Nucleus accumbens (tissue), 56 donors: ENCODE measurements around the gene KCNQ1.

ENCODE experiments used
- DNase-seq, 56 donors: peaks; one replicate each; lab custom pipeline; 2025; lab: John Stamatoyannopoulos, UW

The KCNQ1 gene

DNA sequence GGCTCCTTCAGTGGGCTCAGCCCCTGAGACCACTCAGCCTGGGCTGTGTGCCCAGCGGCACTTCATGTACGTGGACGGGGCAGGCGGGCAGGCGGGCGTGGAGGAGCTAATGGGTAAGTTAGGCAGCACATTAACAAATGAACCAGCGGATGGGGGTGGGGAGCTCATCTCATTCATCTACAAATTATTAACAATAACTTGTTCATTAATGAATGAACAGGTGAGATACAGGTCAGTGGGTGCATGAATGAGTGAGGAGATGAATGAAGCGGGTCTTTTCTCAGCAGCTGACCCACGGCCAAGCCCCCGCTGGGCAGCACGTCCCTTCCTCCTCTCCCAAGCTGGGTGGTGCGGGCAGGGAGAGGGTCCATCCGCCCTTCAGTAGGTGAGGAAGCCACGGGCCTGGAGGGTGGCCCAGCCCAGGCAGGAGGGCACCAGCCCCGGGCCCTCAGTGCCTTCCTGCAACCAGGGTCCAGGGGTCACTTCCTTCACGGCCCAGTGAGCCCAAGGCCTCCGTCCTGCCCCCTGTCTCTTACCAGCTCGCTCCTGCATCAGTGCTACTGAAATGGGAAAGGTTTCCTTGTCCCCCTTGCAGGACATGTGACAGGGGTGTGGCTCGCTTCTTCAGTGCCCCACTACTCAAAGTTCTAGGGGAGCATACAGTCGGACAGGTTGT is 315.5 kb downstream of the KCNQ1 start:
- DNase-seq = no peak

DNA sequence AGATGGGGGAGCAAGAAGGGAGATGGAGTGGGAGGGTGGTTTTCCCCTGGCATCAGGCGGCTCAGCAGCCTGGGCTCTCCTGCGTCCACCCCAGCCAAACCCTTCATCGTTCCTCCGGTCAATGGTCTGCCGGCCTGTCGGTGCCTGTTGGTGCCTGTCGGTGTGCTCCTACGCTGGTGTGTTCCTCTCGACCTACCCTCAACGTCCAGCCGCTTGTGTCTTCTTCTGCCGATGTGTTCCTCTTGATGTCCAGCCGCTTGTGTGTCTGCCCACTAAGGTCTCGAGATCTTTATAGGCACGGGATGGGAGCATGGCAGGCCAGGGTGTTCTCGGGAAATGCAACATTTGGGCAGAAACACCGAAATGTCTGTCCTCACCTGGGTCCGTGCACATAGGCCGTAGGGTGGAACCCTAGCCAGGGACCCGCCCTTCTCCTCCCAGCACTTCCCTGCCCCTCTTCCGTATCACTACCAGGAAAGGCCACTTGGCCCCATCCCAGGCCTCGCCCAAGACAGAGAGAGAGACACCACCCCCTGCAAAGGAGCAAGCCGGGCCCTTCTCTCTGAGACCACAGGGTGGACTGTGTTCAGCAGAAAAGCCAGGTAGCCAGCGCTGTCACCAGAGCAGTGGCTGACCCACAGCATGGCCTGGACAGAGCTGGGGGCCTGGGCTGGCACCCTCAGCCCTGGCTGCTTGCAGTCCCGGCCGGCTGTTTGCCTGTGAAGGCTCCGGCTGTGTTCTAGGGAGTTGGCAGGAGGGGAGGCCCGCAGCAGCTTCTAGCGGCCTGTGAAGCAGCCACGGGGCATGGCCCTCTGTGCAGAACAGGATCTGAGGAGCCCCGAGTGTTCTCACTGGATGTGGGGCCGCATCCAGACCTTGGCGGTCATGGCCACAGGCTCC is 316.6 kb downstream of the KCNQ1 start:
- DNase-seq = no peak

DNA sequence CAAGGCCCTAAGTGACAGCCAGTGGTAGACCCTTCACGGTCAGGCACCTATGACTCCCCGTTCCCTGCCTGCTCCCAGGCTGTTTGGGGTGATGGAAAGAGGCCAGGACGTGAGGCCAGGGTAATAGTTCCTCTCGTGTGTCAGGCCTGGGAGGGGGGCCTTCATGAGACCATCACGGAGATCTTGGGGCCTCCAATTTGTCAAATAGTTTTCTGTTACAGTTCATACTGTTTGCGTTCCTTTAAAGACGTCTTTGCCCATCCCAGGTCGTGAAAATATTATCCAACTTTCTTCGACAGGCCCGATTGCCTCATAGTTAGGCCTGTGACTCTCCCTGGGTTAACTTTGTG is 317.2 kb downstream of the KCNQ1 start:
- no peak for DNase-seq

DNA sequence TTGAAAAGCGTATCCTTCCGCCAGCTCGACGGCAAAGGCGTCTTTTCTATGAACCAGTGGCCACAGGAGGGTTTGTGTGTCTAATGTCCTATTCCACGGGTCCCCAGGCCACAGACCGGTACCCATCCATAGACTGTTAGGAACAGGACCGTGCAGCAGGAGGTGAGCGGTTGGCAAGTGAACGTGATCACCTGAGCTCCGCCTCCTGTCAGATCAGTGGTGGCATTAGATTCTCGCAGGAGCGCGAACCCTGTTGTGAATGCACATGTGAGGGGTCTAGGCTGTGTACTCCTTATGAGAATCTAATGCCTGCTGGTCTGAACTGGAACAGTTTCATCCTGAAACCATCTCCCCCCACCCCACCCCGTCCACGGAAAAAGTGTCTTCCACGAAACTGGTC is 317.6 kb downstream of the KCNQ1 start:
- DNase-seq = no peak

DNA sequence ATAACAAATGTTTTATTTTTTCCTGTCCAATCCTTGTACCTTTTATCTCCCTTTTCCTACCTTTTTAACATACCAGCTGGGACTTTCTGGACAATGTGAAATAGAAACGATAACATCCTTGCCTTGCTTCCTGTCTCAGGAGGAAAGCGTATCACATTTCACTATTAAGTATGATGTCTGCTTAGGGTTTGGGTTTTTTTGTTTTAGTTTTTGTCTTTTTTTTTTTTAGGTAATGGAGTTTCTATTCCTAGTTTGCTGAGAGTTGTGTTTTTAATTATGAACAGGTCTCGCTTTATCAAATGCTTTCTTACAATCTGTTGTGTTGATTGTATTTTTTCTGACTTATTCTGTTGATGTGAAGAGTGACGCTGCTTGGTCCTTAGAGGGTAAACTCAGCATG is 319.2 kb downstream of the KCNQ1 start:
- DNase-seq = no peak

DNA sequence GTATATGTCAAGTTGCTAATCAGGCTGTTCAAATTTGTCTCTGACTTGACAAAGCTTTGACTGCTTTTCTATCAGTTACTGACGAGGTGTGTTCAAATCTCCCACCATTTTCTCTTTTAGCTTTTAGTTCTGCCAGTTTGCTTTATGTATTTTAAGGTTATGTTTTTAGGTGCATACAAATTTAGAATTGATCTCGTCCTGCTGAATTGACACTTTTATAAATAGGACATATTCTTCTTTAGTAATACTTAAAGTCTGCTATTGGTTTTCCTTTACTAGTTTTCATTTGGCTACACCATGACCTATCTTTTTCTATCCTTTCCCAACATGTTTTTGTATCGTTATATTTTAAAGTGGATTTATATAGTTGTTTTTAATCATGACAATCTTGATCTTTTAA is 320.7 kb downstream of the KCNQ1 start:
- no peak for DNase-seq

DNA sequence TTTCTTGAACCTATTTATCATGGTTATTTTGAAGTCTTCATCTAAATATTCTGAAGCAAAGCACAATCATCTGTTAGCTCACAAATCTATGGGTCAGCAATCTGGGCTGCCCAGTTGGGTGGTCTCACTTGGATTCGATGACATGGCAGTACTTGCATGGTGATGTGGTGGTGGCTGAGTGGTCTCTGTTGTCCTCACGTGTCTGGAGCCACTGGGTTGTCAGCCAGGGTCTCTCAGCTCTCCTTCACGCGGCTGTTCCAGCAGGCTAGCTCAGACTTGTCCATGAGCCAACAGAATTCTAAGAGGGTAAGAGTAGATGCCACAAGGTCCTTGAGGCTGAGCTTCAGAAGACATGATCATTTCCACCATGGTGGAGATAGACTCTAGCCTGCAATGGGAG is 321.4 kb downstream of the KCNQ1 start:
- DNase-seq = no peak

DNA sequence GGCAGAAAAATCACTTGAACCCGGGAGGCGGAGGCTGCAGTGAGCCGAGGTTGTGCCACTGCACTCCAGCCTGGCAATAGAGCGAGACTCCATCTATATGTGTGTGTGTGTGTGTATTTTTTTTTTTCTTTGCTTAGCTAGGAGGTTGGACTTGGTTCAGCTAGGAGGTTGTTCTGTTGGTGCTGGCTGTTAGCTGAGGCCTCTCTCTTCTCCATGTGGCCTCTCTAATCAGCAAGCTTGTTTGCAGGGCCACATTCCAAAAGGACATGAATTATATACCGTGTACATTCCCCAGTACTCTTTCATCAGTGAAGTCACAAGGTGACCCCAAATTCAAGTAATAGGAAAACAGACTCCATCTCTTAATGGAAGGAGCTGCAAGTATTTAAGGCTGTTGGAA is 322.3 kb downstream of the KCNQ1 start:
- no peak for DNase-seq

DNA sequence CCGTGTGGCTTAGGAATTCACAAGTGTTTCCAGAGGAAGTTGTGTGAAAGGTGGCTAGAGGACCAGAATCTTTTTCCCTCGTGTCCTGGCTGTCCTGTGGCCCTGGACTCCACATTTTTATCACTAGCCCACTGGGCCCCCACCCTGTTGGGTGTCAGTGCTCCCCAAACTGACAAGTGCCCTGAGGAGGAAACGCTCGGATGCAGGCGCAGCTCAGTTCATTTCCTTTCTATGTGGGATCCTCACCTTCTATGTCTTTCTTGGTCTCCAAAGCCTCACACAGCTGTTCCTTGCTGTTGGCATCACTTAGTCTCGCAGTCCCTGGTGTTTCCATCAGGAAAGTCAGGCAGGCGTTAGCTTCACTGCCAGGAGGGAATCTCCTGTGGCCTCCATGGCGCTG is 323.0 kb downstream of the KCNQ1 start:
- DNase-seq = no peak

DNA sequence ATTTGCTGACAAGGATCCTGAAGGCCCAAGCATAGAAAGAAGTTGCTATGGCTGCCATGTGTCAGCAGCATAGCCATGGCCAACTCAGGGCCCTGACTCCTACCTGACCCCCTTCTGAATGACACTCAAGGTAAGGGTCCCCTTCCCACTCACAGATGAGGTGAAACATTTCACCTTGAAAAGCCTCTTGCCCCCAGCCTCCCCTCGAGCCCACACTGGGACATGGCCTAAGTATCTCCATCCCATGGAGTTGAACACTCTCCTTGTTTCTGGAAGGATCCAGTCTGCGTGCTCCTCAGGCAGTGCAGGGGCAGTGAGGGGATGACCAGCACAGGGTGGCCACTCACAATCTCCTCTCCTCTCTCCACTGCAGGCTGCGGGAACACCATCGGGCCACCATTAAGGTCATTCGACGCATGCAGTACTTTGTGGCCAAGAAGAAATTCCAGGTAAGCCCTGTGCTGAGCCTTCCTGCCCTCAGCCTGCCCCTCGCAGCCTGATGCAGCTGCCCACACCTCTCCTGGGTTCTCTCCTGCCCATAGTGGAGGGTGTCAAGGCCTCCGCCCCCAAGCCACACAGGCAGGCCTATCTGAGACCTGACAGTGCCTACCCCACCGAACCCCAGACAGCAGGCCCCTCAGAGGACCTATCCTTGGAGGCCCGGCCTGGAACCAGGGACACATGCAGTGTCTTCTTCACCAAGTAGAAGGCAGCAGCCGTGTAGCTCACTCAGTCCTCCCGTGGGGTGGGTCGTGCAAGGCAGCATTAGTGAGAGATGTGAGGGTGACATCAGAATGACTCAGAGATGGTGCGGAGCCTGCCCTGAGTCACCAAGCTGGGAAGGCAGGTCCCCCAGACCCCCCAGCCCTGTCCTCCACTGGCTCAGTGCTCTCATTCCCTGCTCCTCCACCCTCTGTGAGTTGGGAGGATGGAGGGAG is 323.9 kb downstream of the KCNQ1 start:
- peak in 1 of 56 donors; percentile 27 for DNase-seq

DNA sequence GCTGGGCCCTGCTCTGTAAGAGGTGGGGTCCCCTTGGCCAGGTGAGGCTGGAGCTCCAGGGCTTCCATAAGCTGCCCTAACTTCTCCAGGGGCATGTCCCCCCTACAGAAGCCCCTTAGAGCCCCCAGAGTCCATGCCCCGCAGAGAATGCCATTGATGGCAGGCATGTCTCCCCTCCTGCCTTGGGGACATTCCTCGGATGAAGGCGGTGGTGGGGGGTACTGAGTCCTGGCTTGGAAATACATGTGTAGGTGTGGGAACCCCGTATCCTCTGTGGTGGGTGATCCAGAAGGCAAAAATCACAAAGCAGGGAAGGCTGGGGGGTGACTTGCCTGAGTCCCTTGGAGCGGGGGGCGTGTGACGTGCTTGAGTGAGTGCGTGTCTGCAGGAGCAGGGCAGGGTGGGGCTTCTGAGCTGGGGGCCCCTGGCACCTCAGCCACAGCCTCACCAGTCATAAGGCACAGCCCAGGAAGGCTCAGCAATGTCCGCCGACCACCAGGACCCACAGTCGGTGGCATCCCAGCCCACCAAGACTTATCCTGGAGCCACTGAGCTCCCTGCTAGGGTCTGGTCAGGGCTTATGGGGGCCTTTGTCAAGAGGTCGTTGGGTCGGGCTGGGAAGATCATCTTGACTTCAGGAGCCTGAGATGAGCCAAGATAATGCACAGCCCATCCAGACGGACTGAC is 324.7 kb downstream of the KCNQ1 start:
- DNase-seq = no peak

DNA sequence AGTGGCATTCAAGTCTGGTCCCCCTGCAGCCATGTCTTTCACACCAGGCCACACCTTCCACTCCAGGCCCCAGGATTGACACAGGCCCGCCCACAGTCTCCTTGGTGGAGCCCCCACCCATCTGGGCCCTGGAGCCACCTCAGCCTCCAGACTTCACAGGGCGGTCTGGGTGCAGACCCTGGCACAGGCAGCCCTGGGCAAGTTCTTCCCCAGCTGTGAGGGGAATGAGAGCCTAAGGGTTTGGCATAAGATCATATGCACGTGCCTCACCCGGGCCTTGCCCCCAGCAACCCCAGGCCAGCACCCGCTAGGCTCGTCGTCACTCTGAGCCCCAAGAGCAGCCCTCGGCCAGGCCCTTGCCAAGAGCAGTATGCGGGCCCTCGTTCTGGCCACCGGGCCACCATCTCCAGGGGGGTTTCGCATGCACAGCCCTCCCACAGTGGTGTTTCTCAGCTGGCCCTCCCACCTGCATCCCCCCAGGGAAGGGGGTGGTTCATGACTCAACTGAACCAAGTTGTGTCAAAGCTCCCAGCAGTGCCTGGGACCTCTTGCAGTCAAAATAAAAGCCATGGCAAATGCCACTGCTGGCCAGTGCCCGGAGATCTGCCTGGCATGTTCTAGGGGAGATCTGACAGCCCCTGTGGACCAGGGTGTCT is 325.4 kb downstream of the KCNQ1 start:
- no peak for DNase-seq

DNA sequence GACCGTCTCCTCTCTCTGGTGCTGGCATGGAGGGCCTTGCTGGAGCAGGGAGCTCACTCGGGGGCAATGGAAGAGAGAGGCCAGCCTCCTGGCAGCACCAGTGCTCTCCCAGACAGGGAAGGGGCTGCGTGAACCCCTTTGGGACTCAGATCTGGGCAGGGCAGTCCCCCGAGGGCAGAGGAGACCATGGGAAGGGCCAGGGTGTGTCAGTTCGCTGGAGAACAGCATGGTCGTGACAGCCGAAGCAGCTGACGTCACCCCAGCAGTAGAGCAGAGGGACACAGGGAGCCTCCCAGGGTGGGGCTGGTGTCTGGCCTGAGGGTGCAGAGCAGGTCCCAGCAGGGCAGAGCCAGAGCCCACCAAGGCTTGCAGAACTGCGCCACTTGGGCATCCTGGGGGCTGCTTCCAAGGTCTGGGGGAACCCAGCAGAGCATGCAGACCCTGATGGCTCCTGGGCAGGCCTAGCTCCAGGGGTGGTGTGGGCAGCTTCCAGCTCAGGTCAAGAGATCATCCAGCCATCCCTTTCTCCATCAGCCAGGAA is 326.0 kb downstream of the KCNQ1 start:
- no peak for DNase-seq

DNA sequence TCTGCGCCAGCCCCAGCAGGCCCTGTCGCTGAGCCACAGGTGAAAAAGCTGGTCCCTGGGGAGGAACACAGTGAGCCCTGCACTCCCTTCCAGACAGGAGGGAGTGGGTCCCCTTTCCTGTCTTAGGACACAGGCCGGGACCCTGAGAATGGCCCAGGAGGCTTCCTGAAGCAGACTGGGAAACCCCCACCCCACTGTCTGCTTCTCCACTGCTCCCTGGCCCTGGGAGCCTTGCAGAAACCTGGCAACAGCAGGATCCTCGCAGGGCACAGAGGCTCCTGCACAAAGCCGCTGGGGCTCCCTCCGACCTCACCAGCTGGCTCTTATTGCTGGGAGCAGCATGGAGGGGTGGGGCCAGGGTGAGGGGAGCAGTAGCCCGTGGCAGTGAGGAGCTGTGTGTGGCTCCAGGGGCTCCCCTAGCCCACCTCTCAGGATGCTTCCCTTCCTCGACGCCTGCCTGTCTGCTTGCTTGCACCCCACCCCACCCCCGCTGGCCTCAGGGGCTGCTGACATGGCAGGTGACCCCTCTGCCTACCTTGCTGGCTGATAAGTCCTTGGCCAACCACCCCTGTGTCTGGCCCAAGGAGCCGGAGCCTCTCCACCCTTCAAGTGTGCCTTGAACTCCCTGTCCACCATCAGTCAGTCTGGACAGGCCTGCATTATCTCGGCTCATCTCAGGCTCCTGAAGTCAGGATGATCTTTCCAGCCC is 327.1 kb downstream of the KCNQ1 start:
- DNase-seq = no peak

DNA sequence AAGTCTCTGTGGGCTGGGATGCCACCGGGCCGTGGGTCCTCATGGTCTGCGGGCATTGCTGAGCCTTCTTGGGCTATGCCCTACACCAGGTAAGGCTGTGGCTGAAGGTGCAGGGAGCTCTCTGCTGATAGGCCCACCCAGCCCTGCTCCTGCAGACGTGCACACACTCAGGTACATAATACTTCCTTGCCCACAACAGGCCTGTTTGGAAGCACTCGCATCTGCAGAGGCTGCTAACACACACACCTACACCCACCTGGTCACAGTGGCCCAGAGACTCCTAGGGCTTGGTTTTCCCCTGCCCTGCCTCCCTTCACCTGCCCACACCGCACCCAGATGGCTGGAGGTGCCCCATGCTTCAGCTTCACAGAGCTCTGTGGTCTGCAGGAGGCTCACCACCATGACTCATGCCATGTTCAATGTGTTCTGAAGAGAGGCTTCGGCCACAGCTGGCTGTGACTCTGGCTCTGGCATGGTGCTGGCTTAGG is 327.8 kb downstream of the KCNQ1 start:
- DNase-seq = no peak

DNA sequence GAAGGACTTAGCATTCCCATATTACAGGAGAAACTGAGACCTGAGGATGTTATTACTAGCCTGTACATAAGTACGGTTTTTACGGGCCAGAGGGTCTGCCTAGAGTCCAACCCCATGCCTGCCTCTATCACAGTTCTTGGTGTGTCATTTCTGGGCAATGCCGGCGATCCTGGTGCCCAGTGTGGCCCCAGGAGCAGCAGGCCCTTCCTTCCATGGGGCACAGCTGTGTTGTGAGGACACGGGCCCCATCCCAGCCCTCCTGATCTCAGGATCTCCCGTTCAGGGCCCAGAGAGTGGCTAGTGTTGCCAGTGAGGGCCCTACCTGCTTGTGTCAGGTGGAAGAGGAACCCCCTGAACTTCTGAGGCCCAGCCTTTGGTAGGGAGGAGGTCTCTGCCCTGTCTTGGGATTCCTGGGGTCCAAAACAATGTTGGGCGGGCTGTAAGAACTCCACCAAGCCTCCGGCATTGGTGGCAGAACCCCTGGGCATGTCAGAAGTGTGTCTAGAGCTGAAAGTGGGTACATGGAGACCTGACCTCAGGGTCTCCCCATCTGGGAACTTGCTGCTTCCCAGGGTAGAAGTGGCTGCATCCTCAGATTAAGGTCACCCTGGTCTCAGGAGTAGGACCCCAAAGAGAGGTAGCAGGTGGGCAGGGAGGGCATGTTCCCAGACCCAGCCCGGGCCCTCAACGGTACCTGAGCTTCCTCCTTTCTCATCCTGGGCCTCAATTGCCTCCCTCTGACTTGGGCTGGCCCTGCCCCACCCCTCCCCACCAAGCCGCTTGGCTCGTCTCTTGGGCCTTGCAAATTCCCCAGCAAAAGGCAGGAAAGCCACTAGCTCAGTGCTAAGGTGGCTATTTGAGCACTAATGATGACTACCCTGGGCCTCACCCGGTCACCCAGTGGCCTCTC is 329.6 kb downstream of the KCNQ1 start:
- no peak for DNase-seq

DNA sequence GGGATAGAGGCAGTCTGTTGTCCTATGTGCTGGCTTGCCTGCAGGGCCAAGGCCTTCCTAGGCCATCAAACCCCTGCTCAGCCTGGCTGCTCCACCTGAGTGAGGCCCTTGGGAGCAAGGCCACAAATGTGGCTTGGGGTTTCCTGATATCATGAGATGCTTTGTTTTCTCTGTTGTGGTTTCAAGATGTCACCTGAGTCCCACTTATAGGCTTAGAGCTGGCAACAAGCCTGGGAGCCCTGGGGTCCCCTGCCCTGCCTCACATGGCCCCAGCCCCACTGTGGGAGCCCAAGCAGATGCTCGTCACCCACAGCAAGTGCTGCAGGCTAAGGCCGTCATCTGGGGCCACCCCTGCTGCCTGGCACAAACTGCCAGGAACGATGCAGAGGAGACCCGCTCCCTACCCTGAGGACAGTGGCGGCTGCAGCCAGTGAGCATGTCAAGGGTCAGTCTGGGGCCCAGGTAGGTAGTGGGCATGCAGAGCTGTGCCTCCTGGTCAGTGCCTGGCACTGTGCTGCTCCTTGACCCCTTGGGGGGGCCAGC is 330.3 kb downstream of the KCNQ1 start:
- no peak for DNase-seq
